GM12878 (cell line): Measurements from ENCODE around the gene EMC1. TPM values are rescaled to one million over a fixed set of nuclear protein-coding genes. Genes with fewer than 3 reads are reported as not detected.

Experiments used
- ASH2L ChIP-seq: fragments of 300-600, 200-600 bp; sonication (generic); IDR thresholded peaks from 2 replicates; pipeline ENCODE4 v1.6.1; 2017; ENCODE audit warnings: low read depth, mild to moderate bottlenecking, borderline replicate concordance
- CTCF ChIP-seq, 3 experiments: IDR thresholded peaks in 2 of 3; conservative IDR thresholded peaks in 1 of 3; 2 replicates each; pipeline ENCODE4 v1.5.1; 2011; ENCODE audit warnings: low read depth in 3 of 3, low read length in 3 of 3, mild to moderate bottlenecking in 3 of 3, control low read depth in 2 of 3, moderate library complexity in 2 of 3, inconsistent platforms in 1 of 3, mixed read lengths in 1 of 3; ENCODE audit not compliant: control insufficient read depth in 2 of 3, insufficient read depth in 1 of 3; ENCODE audit errors: extremely low read depth in 1 of 3
- FOXM1 ChIP-seq: IDR thresholded peaks from 2 replicates; pipeline ENCODE4 v1.6.1; 2012; ENCODE audit warnings: low read depth, mild to moderate bottlenecking, inconsistent platforms, low read length, moderate library complexity
- IRF3 ChIP-seq: fragments of 450-650 bp; IDR thresholded peaks from 2 replicates; pipeline ENCODE4 v1.6.1; 2014; ENCODE audit warnings: mild to moderate bottlenecking
- MYC ChIP-seq: IDR thresholded peaks from 2 replicates; pipeline ENCODE4 v1.6.1; 2011; ENCODE audit warnings: mild to moderate bottlenecking, low read length, moderate library complexity, inconsistent platforms; ENCODE audit not compliant: insufficient read depth, insufficient replicate concordance, insufficient read length, severe bottlenecking
- PAX8 ChIP-seq: fragments of 450-650 bp; IDR thresholded peaks from 2 replicates; pipeline ENCODE4 v1.6.1; 2017; ENCODE audit warnings: mild to moderate bottlenecking, moderate library complexity
- POLR2AphosphoS2 ChIP-seq: IDR thresholded peaks from 2 replicates; pipeline ENCODE4 v1.6.1; 2011; ENCODE audit warnings: low read depth, mild to moderate bottlenecking, low read length, improper control_type of control experiment, moderate library complexity
- POU2F2 ChIP-seq: IDR thresholded peaks from 3 replicates; pipeline ENCODE4 v1.6.1; 2011; ENCODE audit warnings: low read depth, mild to moderate bottlenecking, low read length, borderline replicate concordance
- RELB ChIP-seq: fragments of 450-650 bp; IDR thresholded peaks from 2 replicates; pipeline ENCODE4 v1.6.1; 2017; ENCODE audit warnings: low read depth, mild to moderate bottlenecking, moderate library complexity
- SIN3A ChIP-seq: IDR thresholded peaks from 2 replicates; pipeline ENCODE4 v1.6.1; 2012; ENCODE audit warnings: low read depth, low read length, improper control_type of control experiment
- SREBF2 ChIP-seq: IDR thresholded peaks from 2 replicates; pipeline ENCODE4 v1.6.1; 2012; ENCODE audit warnings: mild to moderate bottlenecking, low read length
- STAT3 ChIP-seq: IDR thresholded peaks from 2 replicates; pipeline ENCODE4 v1.6.1; 2011; ENCODE audit warnings: low read depth, low read length, improper control_type of control experiment
- TBL1XR1 ChIP-seq: IDR thresholded peaks from 2 replicates; pipeline ENCODE4 v1.6.1; 2012; ENCODE audit warnings: low read depth, low read length, improper control_type of control experiment
- ZBED1 ChIP-seq: IDR thresholded peaks from 2 replicates; pipeline ENCODE4 v1.6.1; 2016; ENCODE audit warnings: borderline replicate concordance
- ZBTB4 ChIP-seq: fragments of 450-650 bp; formaldehyde crosslinking; IDR thresholded peaks from 2 replicates; pipeline ENCODE4 v1.4.0; 2022; ENCODE audit warnings: mild to moderate bottlenecking, moderate library complexity
- ZZZ3 ChIP-seq: IDR thresholded peaks from 2 replicates; pipeline ENCODE4 v1.6.1; 2011; ENCODE audit warnings: low read depth; ENCODE audit not compliant: control insufficient read depth, insufficient read length
- polyA plus RNA-seq, 11 experiments: library from polyadenylated mRNA; depleted of rRNA in 4 of 11; unstranded in 6 of 11; stranded (reverse) in 5 of 11; fragments of >200 nt; fragmentation: Nextera tagmentation in 4 of 11; fragmentation: Illumina TruSeq in 1 of 11; extraction: Ambion mirVana in 4 of 11; extraction: Trizol in 1 of 11; gene quantifications; 1 replicate in 1 of 11; 2 replicates in 10 of 11; pipeline versions ENCODE4 v1.2.1 to v1.2.3, GENCODE V29; 2011 to 2016; ENCODE audit warnings: inconsistent platforms in 2 of 11, missing spikeins in 2 of 11, low read depth in 1 of 11
- total RNA-seq, 4 experiments: library from RNA; depleted of rRNA in 3 of 4; stranded (reverse); fragments of >200 nt in 3 of 4; fragmentation: Illumina TruSeq in 1 of 4; extraction: Trizol in 1 of 4; gene quantifications; 2 replicates each; pipeline versions ENCODE4 v1.2.1 to v1.2.3, GENCODE V29; 2013 to 2021
- TF ChIP-seq, protein P1 (sequence below): IDR thresholded peaks from 2 replicates; pipeline ENCODE4 v1.6.1; 2012; ENCODE audit warnings: low read length, inconsistent platforms

The EMC1 gene
- total and polyA plus RNA-seq, 10 of the 15 experiments (the other 5 are each of a cell fraction or from before 2014, with no cell fraction given), result 12.2 to 43.6 (median 20.6) TPM

GRCh38 chr1:19251305-19252196, at the start of gene EMC1, which contains the start of gene MRTO4 (continued):
- TF ChIP-seq, protein P1, sequence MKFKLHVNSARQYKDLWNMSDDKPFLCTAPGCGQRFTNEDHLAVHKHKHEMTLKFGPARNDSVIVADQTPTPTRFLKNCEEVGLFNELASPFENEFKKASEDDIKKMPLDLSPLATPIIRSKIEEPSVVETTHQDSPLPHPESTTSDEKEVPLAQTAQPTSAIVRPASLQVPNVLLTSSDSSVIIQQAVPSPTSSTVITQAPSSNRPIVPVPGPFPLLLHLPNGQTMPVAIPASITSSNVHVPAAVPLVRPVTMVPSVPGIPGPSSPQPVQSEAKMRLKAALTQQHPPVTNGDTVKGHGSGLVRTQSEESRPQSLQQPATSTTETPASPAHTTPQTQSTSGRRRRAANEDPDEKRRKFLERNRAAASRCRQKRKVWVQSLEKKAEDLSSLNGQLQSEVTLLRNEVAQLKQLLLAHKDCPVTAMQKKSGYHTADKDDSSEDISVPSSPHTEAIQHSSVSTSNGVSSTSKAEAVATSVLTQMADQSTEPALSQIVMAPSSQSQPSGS, result no peak
- TF ChIP-seq TBL1XR1, result peak; percentile 52; the same call in 1 of the 2 replicates
- TF ChIP-seq RELB, result peak; percentile 99
- TF ChIP-seq CTCF (IDR thresholded peaks at IDR 0.05 in 2 of 3, conservative IDR thresholded peaks at IDR 0.05 in 1 of 3; ENCODE audit: control insufficient read depth in 2 of 3, extremely low read depth in 1 of 3, insufficient read depth in 1 of 3, low read depth in 3 of 3, low read length in 3 of 3), result no peak
- peak; percentile 40; the same call in 1 of the 2 replicates for TF ChIP-seq IRF3
- peak; percentile 80 for TF ChIP-seq POLR2AphosphoS2
- TF ChIP-seq SREBF2, result no peak
- peak; percentile 72; the same call in 1 of the 3 replicates for TF ChIP-seq POU2F2
- TF ChIP-seq ZZZ3, result no peak
- no peak; the same call in 1 of the 2 replicates for TF ChIP-seq PAX8
- TF ChIP-seq ZBTB4, result no peak
- TF ChIP-seq MYC, result peak; percentile 94
- TF ChIP-seq SIN3A, result peak; percentile 94
- TF ChIP-seq ASH2L, result no peak
- TF ChIP-seq STAT3, result no peak
- no peak for TF ChIP-seq FOXM1
- no peak for TF ChIP-seq ZBED1
